GM18868 (cell line): Measurements from ENCODE around the gene E2F7.

ENCODE experiments used
- ATAC-seq: cut with Tn5 transposase; IDR thresholded peaks from one replicate; pipeline ENCODE4 v1.9.1; 2021; ENCODE audit warnings: mild to moderate bottlenecking, moderate library complexity; ENCODE audit not compliant: unreplicated experiment

Gene E2F7

GRCh38 chr12:77070382-77070781 is 5.0 kb upstream of the E2F7 start:
- peak; percentile 8 for ATAC-seq

GRCh38 chr12:77064896-77065360 is 441 bp downstream of the E2F7 start:
- ATAC-seq, result no peak

GRCh38 chr12:77062846-77063461 is 2.4 kb downstream of the E2F7 start:
- peak; percentile 39 for ATAC-seq

- no peak for ATAC-seq
These were observed 3.0 kb downstream of the E2F7 start for GRCh38 chr12:77062396-77062795.

GRCh38 chr12:77060883-77061240 is 4.5 kb downstream of the E2F7 start:
- ATAC-seq, result peak; percentile 38

- peak; percentile 75 for ATAC-seq
These were observed 5.1 kb downstream of the E2F7 start for GRCh38 chr12:77060136-77060882.

- ATAC-seq, result no peak
These were observed 6.6 kb downstream of the E2F7 start for GRCh38 chr12:77058740-77059139.

- ATAC-seq, result no peak
These were observed 10.5 kb downstream of the E2F7 start for GRCh38 chr12:77054851-77055250.

- ATAC-seq, result no peak
These were observed 12.1 kb downstream of the E2F7 start for GRCh38 chr12:77053259-77053658.

- peak; percentile 99 for ATAC-seq
These were observed 15.5 kb downstream of the E2F7 start for GRCh38 chr12:77049767-77050353.

- ATAC-seq, result no peak
These were observed 17.8 kb downstream of the E2F7 start for GRCh38 chr12:77047341-77048109.

- no peak for ATAC-seq
These were observed 18.9 kb downstream of the E2F7 start for GRCh38 chr12:77046468-77046867.

GRCh38 chr12:77045183-77045582 is 20.2 kb downstream of the E2F7 start:
- ATAC-seq, result no peak

GRCh38 chr12:77044721-77045120 is 20.6 kb downstream of the E2F7 start:
- ATAC-seq, result no peak

- peak; percentile 76 for ATAC-seq
These were observed 22.5 kb downstream of the E2F7 start for GRCh38 chr12:77042833-77043232.

GRCh38 chr12:77040231-77040630 is 25.1 kb downstream of the E2F7 start:
- ATAC-seq, result no peak

- ATAC-seq, result no peak
These were observed 30.1 kb downstream of the E2F7 start for GRCh38 chr12:77035226-77035625.

- no peak for ATAC-seq
These were observed 31.5 kb downstream of the E2F7 start for GRCh38 chr12:77033658-77034536.

- ATAC-seq, result no peak
These were observed 33.0 kb downstream of the E2F7 start for GRCh38 chr12:77032406-77032805.

- no peak for ATAC-seq
These were observed 33.6 kb downstream of the E2F7 start for GRCh38 chr12:77031745-77032144.
